ENCODE data around the gene FHL2. TPM values are rescaled to one million over a fixed set of nuclear protein-coding genes. Genes with fewer than 3 reads are reported as not detected.
"Not testable (repeated sequence)": the region's sequence is repeated elsewhere in the genome, so short reads cannot be mapped to it uniquely, and the experiment has no call there.

The FHL2 gene
- total and polyA plus RNA-seq, 9 of the 15 experiments (the other 6 are each of a cell fraction or from before 2014, with no cell fraction given): 7.5 to 33.1 (median 23.9) TPM

DNA sequence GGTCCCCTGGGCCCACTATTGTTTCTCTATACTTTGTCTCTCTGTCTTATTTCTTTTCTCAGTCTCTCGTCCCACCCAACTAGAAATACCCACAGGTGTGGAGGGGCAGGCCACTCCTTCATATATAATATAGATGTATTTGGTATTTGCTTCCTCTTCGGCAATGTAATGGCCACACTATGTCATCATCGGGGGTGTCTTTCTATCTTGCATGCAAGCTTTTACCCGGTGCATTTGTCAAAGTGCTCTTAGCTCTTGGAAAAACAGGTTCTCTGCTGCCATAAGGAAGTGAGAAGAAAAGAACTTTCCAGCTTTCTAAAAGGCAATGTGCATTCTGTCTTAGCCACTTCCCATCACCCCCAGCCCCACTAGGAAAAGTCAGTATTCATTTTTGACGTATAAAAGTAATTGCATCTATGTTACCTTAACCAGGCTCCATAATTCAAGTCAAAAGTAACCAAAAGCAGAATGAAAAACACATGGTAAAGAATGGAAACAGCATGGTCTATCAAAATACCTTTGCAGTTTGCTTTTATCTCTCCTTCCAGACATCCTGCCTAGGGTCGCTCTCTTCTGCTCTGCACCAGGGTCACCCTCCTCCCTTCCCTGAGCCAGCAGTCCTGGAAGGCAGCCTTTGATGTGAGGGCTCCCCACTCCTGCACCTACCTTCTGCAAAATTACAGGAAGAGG, 27.2 kb upstream of the FHL2 start (continued):
- TF ChIP-seq CEBPG (CRISPR knock-in tag; IDR thresholded peaks at IDR 0.05) (0 out of 2 replicates have a peak, but pooled peaks have one; percentile 17), CEBPG (tag; conservative IDR thresholded peaks at IDR 0.05 in 1 of 2, IDR thresholded peaks at IDR 0.05 in 1 of 2) (no peak), SMAD4 (CRISPR knock-in tag; conservative IDR thresholded peaks at IDR 0.05) (no peak), CBFA2T3 (IDR thresholded peaks at IDR 0.05) (peak; percentile 77), MYNN (IDR thresholded peaks at IDR 0.05) (no peak), MYNN (CRISPR knock-in tag; IDR thresholded peaks at IDR 0.05) (no peak), ZNF445 (CRISPR knock-in tag; IDR thresholded peaks at IDR 0.05; ENCODE audit: low read depth) (no peak), EWSR1 (IDR thresholded peaks at IDR 0.05; ENCODE audit: borderline replicate concordance, low read depth, partially characterized antibody) (no peak), PHB2 (IDR thresholded peaks at IDR 0.05; ENCODE audit: low read depth) (no peak), MTA2 (IDR thresholded peaks at IDR 0.05; ENCODE audit: low read depth) (0 out of 2 replicates have a peak, but pooled peaks have one; percentile 16), EP400 (IDR thresholded peaks at IDR 0.05) (no peak; the same call in 1 of the 2 replicates)

GRCh38 chr2:105424836-105425235, 26.0 kb upstream of the FHL2 start:
- intact Hi-C loops (cut with micrococcal nuclease); BruUV-seq (replicated peaks); H3K9me3 ChIP-seq (replicated peaks; ENCODE audit: control insufficient read depth, insufficient read depth, low read depth, low read length); H4K20me1 ChIP-seq (replicated peaks; ENCODE audit: control insufficient read depth, insufficient read depth, low read length); H3K9ac ChIP-seq (ENCODE audit: insufficient read depth in 1 of 2, low read depth in 2 of 2, low read length in 2 of 2); H3K27me3 ChIP-seq (ENCODE audit: control insufficient read depth in 2 of 2, insufficient read depth in 2 of 2, low read length in 2 of 2); H3K36me3 ChIP-seq (ENCODE audit: control insufficient read depth, insufficient read depth, low read length); H3K79me2 ChIP-seq (ENCODE audit: control insufficient read depth, insufficient read depth, low read length); H3K9me1 ChIP-seq (ENCODE audit: control insufficient read depth, insufficient read depth, low read length); in situ Hi-C loops (cut with MboI); H2AFZ ChIP-seq (ENCODE audit: low read depth, low read length); H3K27ac ChIP-seq (ENCODE audit: extremely low read depth, low read depth, low read length); H3K4me3 ChIP-seq; ATAC-seq; FAIRE-seq; H3K4me2 ChIP-seq (ENCODE audit: insufficient read depth, low read length); POLR2A ChIA-PET; DNase-seq (ENCODE audit: extremely low read depth in 1 of 4, low spot score in 3 of 4); CTCF ChIA-PET (ENCODE audit: low intra/inter-chr PET ratio): not testable (repeated sequence)
- TF ChIP-seq ZNF311 (CRISPR knock-in tag; IDR thresholded peaks at IDR 0.05): 0 out of 2 replicates have a peak, but pooled peaks have one; percentile 57
- peak; percentile 57; the same call in 1 of the 2 replicates for TF ChIP-seq PTTG1 (tag; IDR thresholded peaks at IDR 0.05; ENCODE audit: low read depth)
- peak; percentile 64; the same call in 1 of the 2 replicates for TF ChIP-seq DMBX1 (CRISPR knock-in tag; IDR thresholded peaks at IDR 0.05; ENCODE audit: borderline replicate concordance)
- TF ChIP-seq PTRF (tag; IDR thresholded peaks at IDR 0.05): 0 out of 2 replicates have a peak, but pooled peaks have one; percentile 48
- peak; percentile 77 for TF ChIP-seq ZNF592 (IDR thresholded peaks at IDR 0.05)
- H3K4me1 ChIP-seq (replicated peaks in 1 of 2; ENCODE audit: control insufficient read depth in 2 of 2, insufficient read depth in 2 of 2, low read length in 2 of 2): peaks cover 9 to 18% of the 10 kb centered on the region in 2 experiments; a peak in 4 of 5 replicates
- WGBS (ENCODE audit: insufficient coverage, low coverage, missing lambda C conversion rate): 56% methylated on average over 3 of the region's 3 CpGs
